Large intestine (tissue), 3 donors: ENCODE data around the gene AUH. TPM values are rescaled to one million over a fixed set of nuclear protein-coding genes. Genes with fewer than 3 reads are reported as not detected.

Source experiments
- DNase-seq, 2 donors: peaks; one replicate each; pipeline versions ENCODE4 v3.0.0 to v3.0.0-alpha.2; 2013
- H3K27ac ChIP-seq: one replicate; pipeline ENCODE4 v1.5.1; 2013; ENCODE audit warnings: low read length
- H3K27me3 ChIP-seq: 2 replicates; pipeline ENCODE4 v1.6.1; 2013; ENCODE audit warnings: low read length; ENCODE audit not compliant: control insufficient read depth, insufficient read depth
- H3K36me3 ChIP-seq: 2 replicates; pipeline ENCODE4 v1.6.1; 2013; ENCODE audit warnings: low read length; ENCODE audit not compliant: control insufficient read depth, insufficient read depth
- H3K4me1 ChIP-seq: one replicate; pipeline ENCODE4 v1.6.1; 2013; ENCODE audit warnings: low read length; ENCODE audit not compliant: control insufficient read depth, insufficient read depth
- H3K4me3 ChIP-seq: one replicate; pipeline ENCODE4 v1.5.1; 2013; ENCODE audit warnings: low read length
- H3K9me3 ChIP-seq: one replicate; pipeline ENCODE4 v1.6.1; 2013; ENCODE audit warnings: mild to moderate bottlenecking, low read depth, low read length, moderate library complexity; ENCODE audit not compliant: control insufficient read depth
- WGBS: methylation state at CpG from one replicate; pipeline ENCODE4 v1.1.5; 2013; ENCODE audit warnings: low lambda C conversion rate; ENCODE audit not compliant: insufficient coverage; 5-methylcytosine and 5-hydroxymethylcytosine counted together
- polyA plus RNA-seq: library from polyadenylated mRNA; unstranded; fragments of 120-200 nt; gene quantifications from one replicate; pipeline ENCODE4 v1.2.1, GENCODE V29; 2013

The AUH gene
- polyA plus RNA-seq, 1 donor = 29.6 TPM

- 90% methylated on average over 2 of the region's 2 CpGs for WGBS
- DNase-seq = no peak
- Histone ChIP-seq H3K27me3 (no peaks in the 10 kb centered on the region), H3K27ac (no peak overlapping the region), H3K4me3 (no peak overlapping the region), H3K36me3 (no peaks in the 10 kb centered on the region), H3K4me1 (no peaks in the 10 kb centered on the region), H3K9me3 (no peaks in the 10 kb centered on the region)
These were observed 127.2 kb downstream of the AUH start for GRCh38 chr9:91234523-91234922.

- no peaks in the 10 kb centered on the region for H3K4me1 ChIP-seq
- WGBS = 100% methylated on average over 1 of the region's 2 CpGs
- DNase-seq = no peak
- H3K27me3 ChIP-seq = no peaks in the 10 kb centered on the region
- no peak overlapping the region for H3K4me3 ChIP-seq
- no peaks in the 10 kb centered on the region for H3K36me3 ChIP-seq
- no peaks in the 10 kb centered on the region for H3K9me3 ChIP-seq
- no peak overlapping the region for H3K27ac ChIP-seq
These were observed 130.1 kb downstream of the AUH start for GRCh38 chr9:91231619-91232018.

- no CpG with 5 or more reads among the region's 5 CpGs for WGBS
- DNase-seq = no peak
- H3K27ac ChIP-seq = no peak overlapping the region
- H3K36me3 ChIP-seq = peaks cover 7% of the 10 kb centered on the region
- H3K4me1 ChIP-seq = no peaks in the 10 kb centered on the region
- H3K9me3 ChIP-seq = no peaks in the 10 kb centered on the region
- H3K4me3 ChIP-seq = no peak overlapping the region
- H3K27me3 ChIP-seq = no peaks in the 10 kb centered on the region
These were observed 138.7 kb downstream of the AUH start for GRCh38 chr9:91223000-91223399.

GRCh38 chr9:91222457-91222856 is 139.3 kb downstream of the AUH start:
- Histone ChIP-seq H3K4me3 (no peak overlapping the region), H3K4me1 (no peaks in the 10 kb centered on the region), H3K36me3 (peaks cover 7% of the 10 kb centered on the region), H3K27ac (no peak overlapping the region), H3K9me3 (no peaks in the 10 kb centered on the region), H3K27me3 (no peaks in the 10 kb centered on the region)
- WGBS = 93% methylated on average over 6 of the region's 6 CpGs
- DNase-seq = no peak

- no peak overlapping the region for H3K27ac ChIP-seq
- H3K9me3 ChIP-seq = no peaks in the 10 kb centered on the region
- 80% methylated on average over 1 of the region's 6 CpGs for WGBS
- no peak for DNase-seq
- no peak overlapping the region for H3K4me3 ChIP-seq
- H3K27me3 ChIP-seq = no peaks in the 10 kb centered on the region
- no peaks in the 10 kb centered on the region for H3K4me1 ChIP-seq
- H3K36me3 ChIP-seq = peaks cover 7% of the 10 kb centered on the region
These were observed 140.4 kb downstream of the AUH start for GRCh38 chr9:91221332-91221731.

- Histone ChIP-seq H3K27ac (no peak overlapping the region), H3K4me3 (no peak overlapping the region), H3K27me3 (no peaks in the 10 kb centered on the region), H3K9me3 (no peaks in the 10 kb centered on the region), H3K4me1 (no peaks in the 10 kb centered on the region), H3K36me3 (peaks cover 7% of the 10 kb centered on the region)
- no peak for DNase-seq
- WGBS = 100% methylated on average over 3 of the region's 12 CpGs
These were observed 141.1 kb downstream of the AUH start for GRCh38 chr9:91220491-91221135.

GRCh38 chr9:91220021-91220420 is 141.7 kb downstream of the AUH start:
- Histone ChIP-seq H3K27ac (no peak overlapping the region), H3K36me3 (peaks cover 7% of the 10 kb centered on the region), H3K4me1 (no peaks in the 10 kb centered on the region), H3K9me3 (no peaks in the 10 kb centered on the region), H3K27me3 (no peaks in the 10 kb centered on the region), H3K4me3 (no peak overlapping the region)
- no peak for DNase-seq
- WGBS = 80% methylated on average over 1 of the region's 4 CpGs

- WGBS = no CpG with 5 or more reads among the region's 1 CpG
- H3K9me3 ChIP-seq = no peaks in the 10 kb centered on the region
These were observed 142.2 kb downstream of the AUH start for GRCh38 chr9:91219557-91219956.

GRCh38 chr9:91217388-91217787 is 144.3 kb downstream of the AUH start:
- no peak overlapping the region for H3K4me3 ChIP-seq
- H3K27ac ChIP-seq = no peak overlapping the region
- no CpG with 5 or more reads among the region's 1 CpG for WGBS
- no peaks in the 10 kb centered on the region for H3K9me3 ChIP-seq
- H3K4me1 ChIP-seq = peaks cover 9% of the 10 kb centered on the region
- H3K36me3 ChIP-seq = peaks cover 7% of the 10 kb centered on the region
- no peaks in the 10 kb centered on the region for H3K27me3 ChIP-seq
- DNase-seq = no peak

More at GRCh38 chr9:91219557-91219956, 142.2 kb downstream of the AUH start:
- H3K4me1 ChIP-seq = no peaks in the 10 kb centered on the region
- DNase-seq = no peak
- no peaks in the 10 kb centered on the region for H3K27me3 ChIP-seq
- no peak overlapping the region for H3K27ac ChIP-seq
- H3K4me3 ChIP-seq = no peak overlapping the region
- peaks cover 7% of the 10 kb centered on the region for H3K36me3 ChIP-seq

GRCh38 chr9:91214867-91215266 is 146.9 kb downstream of the AUH start:
- Histone ChIP-seq H3K36me3 (peaks cover 7% of the 10 kb centered on the region), H3K4me3 (no peak overlapping the region), H3K9me3 (no peaks in the 10 kb centered on the region), H3K27ac (no peak overlapping the region), H3K27me3 (no peaks in the 10 kb centered on the region), H3K4me1 (peaks cover 23% of the 10 kb centered on the region)
- WGBS = no CpG with 5 or more reads among the region's 3 CpGs
- no peak for DNase-seq

- peaks cover 4% of the 10 kb centered on the region for H3K36me3 ChIP-seq
- no peak for DNase-seq
- no peaks in the 10 kb centered on the region for H3K27me3 ChIP-seq
- H3K4me3 ChIP-seq = no peak overlapping the region
- no peak overlapping the region for H3K27ac ChIP-seq
- 100% methylated on average over 1 of the region's 4 CpGs for WGBS
- no peaks in the 10 kb centered on the region for H3K9me3 ChIP-seq
- H3K4me1 ChIP-seq = peaks cover 23% of the 10 kb centered on the region
These were observed 147.6 kb downstream of the AUH start for GRCh38 chr9:91214086-91214485.
